Activated CD4-positive, alpha-beta T cell treated with anti-CD3 and anti-CD28 coated beads, Interleukin-2, amount 10 ng/mL, durations not matched to agents 24 days and 14 days (primary cell): ENCODE data around the gene RNF11. TPM values are rescaled to one million over a fixed set of nuclear protein-coding genes. Genes with fewer than 3 reads are reported as not detected.
"Not testable (repeated sequence)": the region's sequence is repeated elsewhere in the genome, so short reads cannot be mapped to it uniquely, and the experiment has no call there.

Experiments
- DNase-seq: peaks from one replicate; pipeline ENCODE4 v3.0.0; 2022
- H3K27ac Mint-ChIP-seq: one replicate; pipeline ENCODE4 v1.8.0; 2022; ENCODE audit warnings: mild to moderate bottlenecking, mixed read lengths
- H3K27me3 Mint-ChIP-seq: one replicate; pipeline ENCODE4 v1.8.0; 2022; ENCODE audit warnings: mixed read lengths
- H3K36me3 Mint-ChIP-seq: one replicate; pipeline ENCODE4 v1.8.0; 2022; ENCODE audit warnings: low read depth, mild to moderate bottlenecking, mixed read lengths
- H3K4me1 Mint-ChIP-seq: one replicate; pipeline ENCODE4 v1.8.0; 2021; ENCODE audit warnings: mixed read lengths
- H3K4me3 Mint-ChIP-seq: one replicate; pipeline ENCODE4 v1.8.0; 2022; ENCODE audit warnings: mild to moderate bottlenecking, moderate library complexity, mixed read lengths
- H3K9me3 Mint-ChIP-seq: one replicate; pipeline ENCODE4 v1.8.0; 2021; ENCODE audit warnings: mixed read lengths
- intact Hi-C: fragments of 100-400 bp; cut with micrococcal nuclease; formaldehyde crosslinking; loops from one replicate; pipeline ENCODE4 v1.15.1; 2023
- total RNA-seq: library from RNA; stranded (reverse); gene quantifications from 2 replicates; pipeline ENCODE4 v1.2.3, GENCODE V29; 2022

Gene RNF11
- total RNA-seq, 1 donor from 2014 or later, result 24.6 TPM

DNA sequence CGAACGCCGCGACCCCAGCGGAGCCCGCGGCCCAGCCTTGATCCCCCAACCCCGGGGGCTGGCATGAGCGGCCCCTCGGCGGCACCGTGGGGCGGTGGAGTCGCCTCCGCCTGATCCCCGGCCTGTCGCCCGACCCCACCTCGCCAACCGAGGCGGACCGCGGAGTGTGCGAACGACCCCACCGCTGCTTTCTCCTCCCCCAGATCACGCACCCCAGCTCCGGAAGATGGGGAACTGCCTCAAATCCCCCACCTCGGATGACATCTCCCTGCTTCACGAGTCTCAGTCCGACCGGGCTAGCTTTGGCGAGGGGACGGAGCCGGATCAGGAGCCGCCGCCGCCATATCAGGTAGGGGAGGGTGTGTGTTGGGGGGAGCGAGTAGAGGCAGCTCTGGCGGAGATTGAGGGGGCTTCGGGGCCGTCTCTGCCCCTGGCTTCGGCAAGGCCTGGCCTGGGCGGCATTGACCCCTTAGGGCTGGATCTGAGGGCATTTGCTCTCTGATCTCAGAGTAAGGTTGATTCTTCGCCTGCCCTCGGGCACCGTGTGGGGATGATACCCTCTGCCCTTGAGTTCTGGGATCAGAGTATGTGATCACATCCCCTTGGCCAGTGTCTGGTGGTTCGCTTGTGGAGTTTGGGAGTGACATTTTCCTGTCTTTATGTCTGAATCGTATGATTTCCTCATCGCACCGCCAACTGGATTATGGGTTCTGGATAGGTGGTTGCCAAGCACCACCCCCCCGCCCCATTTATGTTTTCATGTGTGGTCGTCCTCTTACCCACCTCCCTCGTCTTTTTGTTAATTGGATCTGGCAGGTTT is 668 bp downstream of the RNF11 start:
- DNase-seq, result peak; percentile 85
- Mint-ChIP-seq H3K36me3 (peaks cover 2% of the 10 kb centered on the region), H3K27ac (no peak overlapping the region), H3K4me1 (peaks cover 34% of the 10 kb centered on the region), H3K27me3 (peaks cover 2% of the 10 kb centered on the region), H3K9me3 (no peaks in the 10 kb centered on the region), H3K4me3 (no peak overlapping the region)
- intact Hi-C loops, result loop anchor here (5.0 kb wide), 3 partner anchors 46 to 274 kb away; partner anchors contain the start of gene FAF1

DNA sequence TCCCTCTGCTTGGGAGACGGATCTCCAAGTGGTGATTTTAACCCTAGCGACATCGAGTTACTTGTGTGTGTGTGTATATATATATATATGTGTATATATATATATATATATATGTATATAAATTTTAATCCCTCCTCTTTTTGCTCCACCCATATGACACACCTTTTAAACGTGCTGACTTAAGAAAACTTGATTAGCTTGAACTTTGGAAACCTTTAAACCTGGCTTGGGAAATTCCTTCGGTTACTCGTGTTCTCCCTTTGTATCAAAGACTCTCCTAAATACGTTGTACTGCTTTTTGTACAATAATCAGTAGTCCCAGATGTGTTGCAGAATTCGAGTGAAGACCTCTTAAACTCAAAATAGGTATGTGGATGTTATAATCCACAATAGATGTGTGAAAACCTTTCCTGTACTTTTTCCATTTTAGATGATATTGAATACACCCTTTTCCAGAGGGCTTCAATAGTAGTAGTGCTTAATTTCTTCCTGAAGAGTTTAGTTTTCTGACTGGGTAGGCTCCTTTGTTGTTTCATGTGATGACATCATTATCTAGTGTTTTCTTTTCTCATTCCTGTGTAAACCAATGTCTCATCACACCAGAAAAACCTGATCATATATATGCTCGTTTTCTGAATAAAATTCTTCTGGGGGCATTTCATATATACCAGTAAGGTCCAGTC is 1.4 kb downstream of the RNF11 start:
- Mint-ChIP-seq H3K27ac (no peak overlapping the region), H3K36me3 (peaks cover 2% of the 10 kb centered on the region), H3K4me3 (no peak overlapping the region), H3K27me3 (peaks cover 2% of the 10 kb centered on the region), H3K4me1 (peaks cover 34% of the 10 kb centered on the region), H3K9me3 (no peaks in the 10 kb centered on the region)
- intact Hi-C loops, result loop anchor here (5.0 kb wide), 3 partner anchors 45 to 275 kb away; partner anchors contain the start of gene FAF1
- DNase-seq, result no peak

DNA sequence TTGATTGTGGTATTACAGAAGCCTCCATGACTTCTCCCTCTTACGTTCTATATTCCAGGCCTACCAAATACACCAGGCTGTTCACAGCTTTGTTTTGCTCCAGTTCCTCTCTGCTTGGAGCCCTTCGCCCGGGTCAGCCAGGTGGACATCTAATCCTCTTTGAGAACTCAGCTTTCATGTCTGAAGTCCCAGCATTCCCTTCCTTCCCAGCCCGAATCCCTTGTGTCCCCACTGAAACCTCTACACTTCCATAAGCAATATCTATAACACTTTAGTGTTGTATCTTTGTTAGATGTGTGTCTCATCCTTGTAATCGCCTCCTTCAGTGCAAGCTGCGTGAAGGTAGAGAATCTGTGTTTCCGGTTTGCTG is 1.9 kb downstream of the RNF11 start:
- Mint-ChIP-seq H3K9me3 (no peaks in the 10 kb centered on the region), H3K27me3 (peaks cover 2% of the 10 kb centered on the region), H3K4me3 (no peak overlapping the region), H3K27ac (no peak overlapping the region), H3K36me3 (peaks cover 2% of the 10 kb centered on the region), H3K4me1 (peaks cover 36% of the 10 kb centered on the region)
- intact Hi-C loops, result loop anchor here (5.0 kb wide), 3 partner anchors 44 to 276 kb away; partner anchors contain the start of gene FAF1
- no peak for DNase-seq

DNA sequence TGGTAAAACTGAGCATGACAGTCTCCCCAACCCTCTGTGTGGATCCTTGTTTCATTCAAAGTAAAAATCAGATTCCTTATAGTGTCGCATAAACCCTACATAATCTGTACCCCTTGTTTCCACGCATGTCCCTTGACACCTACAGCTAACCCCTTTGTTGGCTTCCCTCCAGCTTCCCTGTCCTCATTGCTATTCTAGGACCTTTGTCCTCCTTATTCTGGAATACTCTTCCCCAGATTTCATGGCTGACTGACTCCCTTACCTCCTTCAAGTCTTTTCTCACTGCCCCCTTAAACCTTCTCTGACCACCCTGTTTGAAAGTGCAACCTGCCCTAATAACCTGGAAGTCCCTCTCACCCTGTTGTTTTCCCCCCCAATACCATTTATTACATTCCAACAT is 4.0 kb downstream of the RNF11 start:
- H3K4me3 Mint-ChIP-seq, result no peak overlapping the region
- intact Hi-C loops, result no loop called here

DNA sequence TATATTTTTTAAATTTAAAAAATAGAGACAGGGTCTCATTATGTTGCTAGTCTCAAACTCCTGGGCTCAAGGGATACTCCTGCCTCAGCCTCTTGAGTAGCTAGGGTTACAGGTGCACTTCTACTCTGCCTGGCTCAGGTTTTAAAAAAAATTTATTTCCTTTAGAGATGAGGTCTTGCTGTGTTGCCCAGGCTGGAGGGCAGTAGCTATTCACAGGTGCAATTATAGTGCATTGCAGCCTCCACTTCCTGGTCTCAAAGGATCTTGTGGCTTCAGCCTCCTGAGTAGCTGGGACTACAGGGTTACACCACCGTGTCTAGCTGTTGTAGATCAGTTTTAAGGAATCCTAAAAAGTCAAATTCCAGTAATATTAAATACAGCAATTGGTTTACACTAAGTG is 5.0 kb downstream of the RNF11 start:
- Mint-ChIP-seq H3K27me3 (no peaks in the 10 kb centered on the region), H3K4me3 (no peak overlapping the region), H3K9me3 (no peaks in the 10 kb centered on the region), H3K27ac (no peak overlapping the region), H3K36me3 (peaks cover 6% of the 10 kb centered on the region), H3K4me1 (peaks cover 24% of the 10 kb centered on the region)
- intact Hi-C loops, result no loop called here
- no peak for DNase-seq

More for the DNA sequence above, 4.0 kb downstream of the RNF11 start:
- Mint-ChIP-seq H3K9me3 (no peaks in the 10 kb centered on the region), H3K4me1 (peaks cover 31% of the 10 kb centered on the region), H3K36me3 (peaks cover 6% of the 10 kb centered on the region), H3K27me3 (no peaks in the 10 kb centered on the region), H3K27ac (no peak overlapping the region)
- no peak for DNase-seq

DNA sequence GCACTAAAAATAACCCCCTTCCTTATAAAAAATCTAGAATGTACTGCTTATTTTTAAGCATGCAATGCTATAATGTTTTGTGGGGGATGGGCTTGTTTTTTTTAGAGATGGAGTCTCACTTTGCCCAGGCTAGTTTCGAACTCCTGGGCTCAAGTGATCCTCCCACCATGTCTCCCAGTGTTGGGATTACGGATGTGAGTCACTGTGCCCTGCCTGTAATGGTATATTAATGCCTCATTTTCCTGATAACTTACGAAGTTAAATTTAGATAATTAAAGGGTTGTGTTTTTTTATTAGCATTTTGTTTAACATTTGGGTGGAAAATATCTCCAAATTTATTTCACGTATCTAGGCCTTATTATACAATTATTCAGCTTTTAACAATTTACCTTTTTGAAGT is 6.5 kb downstream of the RNF11 start:
- H3K9me3 Mint-ChIP-seq, result no peaks in the 10 kb centered on the region
- H3K4me3 Mint-ChIP-seq, result no peak overlapping the region
- H3K4me1 Mint-ChIP-seq, result peaks cover 35% of the 10 kb centered on the region
- intact Hi-C loops, result no loop called here
- peaks cover 10% of the 10 kb centered on the region for H3K36me3 Mint-ChIP-seq
- DNase-seq, result no peak
- no peaks in the 10 kb centered on the region for H3K27me3 Mint-ChIP-seq
- no peak overlapping the region for H3K27ac Mint-ChIP-seq

DNA sequence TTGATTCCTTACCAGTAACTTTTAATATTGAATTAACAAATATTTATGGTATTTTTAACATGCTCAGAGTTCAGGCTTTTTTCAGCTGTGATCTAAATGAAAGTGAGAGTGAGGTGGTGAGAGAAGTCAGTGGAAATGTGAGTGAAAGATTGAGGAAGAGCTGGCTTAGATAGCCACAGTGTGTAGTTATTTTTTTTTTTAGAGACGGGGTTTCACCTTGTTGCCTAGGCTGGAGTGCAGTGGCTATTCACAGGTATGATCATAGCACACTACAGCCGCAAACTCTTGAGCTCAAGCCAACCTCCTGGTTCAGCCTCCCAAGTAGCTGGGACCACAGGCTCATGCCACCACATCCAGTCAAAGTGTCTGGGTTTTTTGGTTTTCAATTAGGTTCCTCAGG is 10.9 kb downstream of the RNF11 start:
- H3K9me3 Mint-ChIP-seq, result no peaks in the 10 kb centered on the region
- peaks cover 16% of the 10 kb centered on the region for H3K4me1 Mint-ChIP-seq
- no peak overlapping the region for H3K27ac Mint-ChIP-seq
- intact Hi-C loops, result no loop called here
- no peak overlapping the region for H3K4me3 Mint-ChIP-seq
- peaks cover 8% of the 10 kb centered on the region for H3K36me3 Mint-ChIP-seq
- DNase-seq, result no peak
- H3K27me3 Mint-ChIP-seq, result no peaks in the 10 kb centered on the region

DNA sequence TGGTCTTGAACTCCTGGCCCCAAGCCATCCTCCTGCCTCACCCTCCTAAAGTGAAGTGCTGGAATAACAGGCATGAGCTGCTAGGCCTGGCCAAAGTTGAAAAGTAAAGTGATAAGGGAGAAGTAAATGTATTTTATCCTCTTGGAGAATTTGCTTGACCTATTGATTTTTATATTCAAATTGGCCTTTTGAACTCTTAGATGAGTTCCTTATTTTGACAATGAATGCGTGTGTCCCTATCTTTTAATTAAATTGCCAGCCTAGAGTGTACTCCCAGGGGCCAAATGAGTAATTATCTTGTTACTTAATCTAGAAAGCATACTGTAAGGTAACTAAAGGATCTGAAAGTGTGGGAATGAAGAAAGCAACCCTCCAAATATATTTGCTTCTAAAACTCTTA is 11.4 kb downstream of the RNF11 start:
- Mint-ChIP-seq H3K4me3 (no peak overlapping the region), H3K9me3 (no peaks in the 10 kb centered on the region), H3K4me1 (peaks cover 16% of the 10 kb centered on the region), H3K27me3 (no peaks in the 10 kb centered on the region), H3K36me3 (peaks cover 9% of the 10 kb centered on the region), H3K27ac (no peak overlapping the region)
- intact Hi-C loops, result no loop called here
- no peak for DNase-seq

DNA sequence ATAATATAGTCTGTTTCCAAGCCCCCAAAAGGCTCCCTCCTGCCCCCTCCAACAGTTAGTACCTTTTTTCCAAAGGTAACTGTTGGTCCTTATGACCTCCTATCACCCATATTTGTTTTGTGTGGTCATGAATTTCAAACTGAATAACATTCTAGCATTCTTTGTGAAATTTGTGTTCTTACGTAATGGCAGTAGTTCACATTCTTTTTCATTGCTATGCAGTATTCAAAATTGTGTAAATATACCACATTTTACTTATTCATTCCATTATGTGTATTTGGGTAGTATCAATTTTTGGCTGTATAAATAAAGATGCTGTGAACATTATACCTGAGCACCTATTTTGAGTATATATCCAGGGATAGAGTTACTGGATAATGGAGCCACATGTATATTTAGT is 13.4 kb downstream of the RNF11 start:
- DNase-seq, result no peak
- Mint-ChIP-seq H3K36me3 (peaks cover 7% of the 10 kb centered on the region), H3K27me3 (no peaks in the 10 kb centered on the region), H3K9me3 (no peaks in the 10 kb centered on the region), H3K4me1 (peaks cover 18% of the 10 kb centered on the region), H3K27ac (no peak overlapping the region), H3K4me3 (no peak overlapping the region)
- intact Hi-C loops, result no loop called here

DNA sequence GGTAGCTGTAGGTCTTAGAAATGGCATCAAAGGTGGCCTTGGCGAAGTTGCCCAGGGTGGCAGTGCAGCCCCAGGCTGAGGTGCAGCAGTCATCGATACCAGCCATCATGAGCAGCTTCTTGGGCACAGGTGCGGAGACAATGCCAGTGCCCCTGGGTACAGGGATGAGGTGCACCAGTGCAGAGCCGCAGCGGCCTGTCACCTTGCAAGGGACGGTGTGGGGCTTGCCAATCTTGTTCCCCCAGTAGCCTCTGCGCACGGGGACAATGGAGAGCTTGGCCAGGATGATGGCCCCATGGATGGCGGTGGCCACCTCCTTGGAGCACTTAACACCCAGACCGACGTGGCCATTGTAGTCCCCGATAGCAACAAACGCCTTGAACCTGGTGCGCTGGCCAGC is 14.7 kb downstream of the RNF11 start:
- intact Hi-C loops, H3K27me3 Mint-ChIP-seq, DNase-seq, H3K36me3 Mint-ChIP-seq, H3K4me3 Mint-ChIP-seq, H3K27ac Mint-ChIP-seq, H3K9me3 Mint-ChIP-seq: not testable (repeated sequence)
- peaks cover 18% of the 10 kb centered on the region for H3K4me1 Mint-ChIP-seq

DNA sequence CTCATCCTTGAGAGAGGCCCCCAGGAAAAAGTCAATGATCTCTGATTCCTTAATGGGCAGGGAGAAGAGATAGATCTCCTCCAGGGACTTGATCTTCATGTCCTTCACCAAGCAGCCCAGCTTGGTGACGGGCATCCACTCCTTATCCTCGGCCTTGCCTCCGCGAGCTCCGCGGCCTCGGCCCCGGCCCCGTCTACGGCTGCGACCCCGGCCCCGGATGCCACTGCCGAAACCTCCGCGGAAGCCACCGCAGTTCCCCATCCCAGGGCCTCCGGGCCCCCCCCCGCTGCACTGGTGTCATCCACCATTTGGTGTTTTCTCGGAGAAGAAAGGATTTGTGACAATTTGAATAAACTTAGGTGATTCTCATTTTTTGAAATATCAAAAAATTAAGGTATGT is 15.1 kb downstream of the RNF11 start:
- intact Hi-C loops, DNase-seq, H3K27me3 Mint-ChIP-seq, H3K27ac Mint-ChIP-seq, H3K36me3 Mint-ChIP-seq, H3K4me3 Mint-ChIP-seq, H3K9me3 Mint-ChIP-seq: not testable (repeated sequence)
- H3K4me1 Mint-ChIP-seq, result peaks cover 16% of the 10 kb centered on the region

DNA sequence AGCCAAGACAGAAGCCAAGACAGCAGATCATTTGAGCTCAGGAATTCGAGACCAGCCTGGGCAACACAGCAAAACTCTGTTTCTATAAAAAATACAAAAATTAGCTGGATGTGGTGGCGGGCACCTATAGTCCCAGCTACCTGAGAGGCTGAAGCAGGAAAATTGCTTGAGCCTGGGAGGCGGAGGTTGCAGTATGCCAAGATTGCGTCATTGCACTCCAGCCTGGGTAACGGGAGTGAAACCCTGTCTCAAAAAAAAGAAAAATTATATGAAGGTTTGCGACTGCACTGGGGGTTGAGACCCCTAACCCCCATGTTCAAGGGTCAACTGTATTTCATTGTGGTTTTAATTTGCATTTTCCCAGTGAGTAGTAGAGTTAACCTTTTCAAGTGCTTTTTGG is 16.3 kb downstream of the RNF11 start:
- Mint-ChIP-seq H3K4me3 (no peak overlapping the region), H3K27ac (no peak overlapping the region), H3K9me3 (no peaks in the 10 kb centered on the region), H3K36me3 (peaks cover 2% of the 10 kb centered on the region), H3K4me1 (peaks cover 6% of the 10 kb centered on the region), H3K27me3 (no peaks in the 10 kb centered on the region)
- intact Hi-C loops, result no loop called here
- no peak for DNase-seq

DNA sequence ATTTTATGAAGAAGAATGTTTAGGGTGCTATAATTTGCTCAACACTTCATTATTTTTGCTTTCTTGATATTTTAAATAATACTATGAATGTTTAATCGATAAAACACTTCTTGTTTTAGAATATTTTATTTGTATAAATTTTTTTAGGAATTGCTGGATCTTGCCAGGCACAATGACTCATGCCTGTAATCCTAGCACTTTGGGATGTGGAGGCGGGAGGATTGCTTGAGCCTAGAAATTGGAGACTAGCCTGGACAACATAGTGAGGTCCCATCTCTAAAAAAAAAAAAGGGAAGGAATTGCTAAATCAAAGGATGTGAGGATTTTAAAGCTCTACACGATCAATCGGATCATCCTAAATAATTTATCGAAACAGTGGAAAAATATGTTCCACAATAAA is 17.6 kb downstream of the RNF11 start:
- Mint-ChIP-seq H3K36me3 (peaks cover 2% of the 10 kb centered on the region), H3K9me3 (no peaks in the 10 kb centered on the region), H3K4me3 (no peak overlapping the region), H3K4me1 (peaks cover 5% of the 10 kb centered on the region), H3K27me3 (no peaks in the 10 kb centered on the region), H3K27ac (no peak overlapping the region)
- intact Hi-C loops, result no loop called here
- no peak for DNase-seq

DNA sequence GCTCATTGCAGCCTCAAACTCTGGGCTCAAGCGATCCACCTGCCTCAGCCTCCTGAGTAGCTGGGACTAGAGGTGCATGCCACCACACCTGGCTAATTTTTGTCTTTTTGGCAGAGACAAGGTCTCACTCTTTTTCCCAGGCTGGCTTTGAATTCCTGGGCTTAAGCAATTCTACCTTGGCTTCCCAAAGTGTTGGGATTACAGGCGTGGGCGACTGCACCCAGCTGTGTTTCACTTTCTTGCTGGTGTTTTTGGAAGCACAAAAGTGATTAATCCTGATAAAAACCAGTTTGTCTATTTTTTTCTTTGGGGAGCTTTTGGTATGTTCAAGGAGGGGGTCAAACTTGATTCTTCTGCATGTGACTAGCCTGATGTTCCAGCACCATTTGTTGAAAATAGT is 19.3 kb downstream of the RNF11 start:
- H3K4me3 Mint-ChIP-seq, result no peak overlapping the region

More for the DNA sequence above, 19.3 kb downstream of the RNF11 start:
- Mint-ChIP-seq H3K36me3 (peaks cover 2% of the 10 kb centered on the region), H3K27me3 (no peaks in the 10 kb centered on the region), H3K27ac (no peak overlapping the region), H3K4me1 (peaks cover 7% of the 10 kb centered on the region), H3K9me3 (no peaks in the 10 kb centered on the region)
- DNase-seq, result no peak
- intact Hi-C loops, result no loop called here
